Epithelial cell of esophagus (primary cell): ENCODE results near the gene DOCK4.

Experiments used
- DNase-seq: peaks from one replicate; pipeline ENCODE4 v3.0.0; 2010; ENCODE audit warnings: low read depth
- H3K4me3 ChIP-seq: 2 replicates; pipeline ENCODE4 v1.5.1; 2011; ENCODE audit warnings: mild to moderate bottlenecking, low read length, control low read depth
- TF ChIP-seq, protein P1 (sequence below): IDR thresholded peaks from 2 replicates; pipeline ENCODE4 v1.5.1; 2011; ENCODE audit warnings: low read depth, mild to moderate bottlenecking, low read length, control low read depth, inconsistent platforms; ENCODE audit not compliant: insufficient read depth; ENCODE audit errors: missing control alignments

DOCK4 gene

DNA sequence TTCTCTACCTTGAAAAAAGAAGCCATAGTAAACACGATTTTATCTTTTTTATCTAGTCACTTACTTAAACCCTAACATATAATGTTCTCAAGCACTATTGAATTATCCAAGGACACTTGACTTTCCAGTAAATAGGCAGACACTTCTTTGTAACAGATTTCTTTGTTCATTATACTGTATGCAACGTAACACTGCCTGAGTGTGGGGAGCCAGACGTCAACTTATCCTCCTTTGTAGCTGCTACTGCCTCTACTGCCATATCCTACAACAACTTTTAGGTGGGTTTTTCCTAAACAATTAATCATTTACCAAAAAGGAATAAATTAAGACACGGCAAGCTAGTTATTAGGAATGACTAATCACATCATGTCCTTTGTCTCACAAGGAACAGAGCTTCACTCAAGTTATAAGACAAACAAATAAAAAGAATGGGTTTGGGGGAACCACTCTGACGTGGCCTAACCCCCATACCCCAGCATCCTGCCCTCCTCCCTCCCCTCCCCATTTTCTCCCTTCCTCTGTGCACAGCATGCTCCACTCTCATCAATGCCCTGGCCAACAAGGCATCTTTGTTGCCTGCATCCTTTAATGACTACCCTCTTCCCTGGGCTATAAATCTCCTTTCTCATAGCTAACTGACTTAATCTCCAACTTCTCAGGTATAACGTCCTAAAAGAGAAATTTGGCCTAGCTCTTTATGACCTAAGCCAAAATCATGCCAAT, 43.3 kb downstream of the DOCK4 start:
- TF ChIP-seq, protein P1, sequence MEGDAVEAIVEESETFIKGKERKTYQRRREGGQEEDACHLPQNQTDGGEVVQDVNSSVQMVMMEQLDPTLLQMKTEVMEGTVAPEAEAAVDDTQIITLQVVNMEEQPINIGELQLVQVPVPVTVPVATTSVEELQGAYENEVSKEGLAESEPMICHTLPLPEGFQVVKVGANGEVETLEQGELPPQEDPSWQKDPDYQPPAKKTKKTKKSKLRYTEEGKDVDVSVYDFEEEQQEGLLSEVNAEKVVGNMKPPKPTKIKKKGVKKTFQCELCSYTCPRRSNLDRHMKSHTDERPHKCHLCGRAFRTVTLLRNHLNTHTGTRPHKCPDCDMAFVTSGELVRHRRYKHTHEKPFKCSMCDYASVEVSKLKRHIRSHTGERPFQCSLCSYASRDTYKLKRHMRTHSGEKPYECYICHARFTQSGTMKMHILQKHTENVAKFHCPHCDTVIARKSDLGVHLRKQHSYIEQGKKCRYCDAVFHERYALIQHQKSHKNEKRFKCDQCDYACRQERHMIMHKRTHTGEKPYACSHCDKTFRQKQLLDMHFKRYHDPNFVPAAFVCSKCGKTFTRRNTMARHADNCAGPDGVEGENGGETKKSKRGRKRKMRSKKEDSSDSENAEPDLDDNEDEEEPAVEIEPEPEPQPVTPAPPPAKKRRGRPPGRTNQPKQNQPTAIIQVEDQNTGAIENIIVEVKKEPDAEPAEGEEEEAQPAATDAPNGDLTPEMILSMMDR: no peak
- DNase-seq: no peak
- no peak overlapping the region for H3K4me3 ChIP-seq

DNA sequence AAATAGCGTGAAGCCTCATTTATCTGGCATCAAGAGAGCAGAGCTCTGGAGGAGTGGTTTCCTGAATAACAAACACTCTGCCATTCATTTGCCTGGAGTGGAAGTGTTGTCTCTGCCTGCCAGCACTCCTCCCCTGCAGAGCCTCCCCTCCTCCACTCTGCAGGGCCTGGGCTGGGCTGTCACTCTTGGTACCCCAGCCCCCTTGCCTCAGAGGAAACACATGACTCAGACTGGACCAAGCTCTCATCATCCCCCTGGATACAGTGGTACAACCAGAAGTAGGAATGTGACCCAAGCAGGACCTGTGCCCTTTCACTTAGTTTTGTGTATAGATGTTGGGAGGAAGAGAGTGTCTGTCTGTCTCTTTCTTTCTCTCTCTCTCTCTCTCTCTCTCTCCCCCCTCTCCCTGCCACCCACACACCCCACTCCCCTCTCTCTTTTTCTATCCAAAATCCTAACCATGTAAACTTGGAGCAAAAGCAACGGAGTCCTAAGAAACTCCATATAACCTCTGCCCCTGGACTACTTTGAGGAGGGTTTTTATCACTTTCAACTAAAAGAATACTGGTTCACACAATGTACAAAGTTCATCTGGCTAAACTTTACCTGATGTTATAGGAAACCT, 43.9 kb downstream of the DOCK4 start:
- peak; percentile 29 for DNase-seq
- TF ChIP-seq, protein P1: no peak
- no peak overlapping the region for H3K4me3 ChIP-seq

DNA sequence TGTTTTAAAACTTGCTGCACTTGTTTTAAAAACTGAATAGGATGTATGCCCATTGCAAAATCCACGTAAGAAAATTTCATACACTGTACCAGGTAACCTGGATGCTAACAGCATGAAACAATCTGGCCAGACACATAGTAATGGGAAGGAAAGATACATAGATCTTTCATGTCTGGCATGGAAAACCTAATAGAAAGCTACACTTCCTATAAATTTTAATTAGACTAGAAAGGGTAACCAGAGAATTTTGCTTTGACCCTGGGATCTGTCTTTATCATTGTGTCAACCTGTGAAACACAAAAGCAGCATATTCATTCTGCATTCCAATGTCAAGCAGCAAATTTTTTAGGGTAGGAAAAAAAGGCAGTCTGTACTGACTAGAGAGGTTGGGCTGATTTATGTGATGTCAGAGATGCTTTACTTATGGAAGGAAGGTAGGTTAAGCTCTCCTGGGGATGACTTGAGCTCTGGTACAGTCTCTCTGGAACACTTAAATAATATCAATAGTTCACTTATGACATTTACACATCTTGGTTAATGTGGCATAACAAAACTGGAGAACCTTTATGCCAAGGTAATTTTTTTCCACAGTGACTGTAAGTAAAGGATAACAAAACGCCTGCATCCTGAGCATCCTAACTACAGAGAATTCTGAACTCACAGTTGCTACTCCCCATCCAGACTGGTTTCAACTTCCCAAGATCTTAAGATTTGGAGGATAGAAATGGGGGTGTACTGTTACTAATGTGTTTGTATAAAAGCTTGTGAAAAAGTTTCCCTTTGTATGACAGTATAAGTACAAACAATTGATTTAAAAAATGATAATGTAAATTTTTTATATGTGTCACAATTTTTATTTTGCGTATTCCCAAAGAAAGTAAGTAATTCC, 44.7 kb downstream of the DOCK4 start:
- TF ChIP-seq, protein P1: no peak
- DNase-seq: no peak
- no peak overlapping the region for H3K4me3 ChIP-seq

DNA sequence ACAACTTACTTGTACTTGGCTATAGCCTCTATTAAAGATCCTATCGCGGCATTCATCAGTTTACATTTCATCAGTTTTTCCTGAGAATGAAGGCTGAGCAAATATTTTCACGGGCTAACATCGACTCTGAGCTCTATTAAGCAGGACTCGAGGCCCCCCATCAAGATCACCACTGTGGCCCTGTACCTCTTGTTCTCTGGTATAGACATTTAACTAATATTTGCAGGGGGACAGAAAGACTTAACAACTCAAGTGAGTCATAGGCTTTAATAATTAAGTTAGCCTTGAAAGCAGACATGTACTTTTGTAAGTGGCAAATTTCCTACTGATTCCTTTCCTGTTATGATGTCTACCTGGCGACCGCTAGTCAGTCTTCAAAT, 45.4 kb downstream of the DOCK4 start:
- no peak for DNase-seq
- TF ChIP-seq, protein P1: no peak
- no peak overlapping the region for H3K4me3 ChIP-seq

DNA sequence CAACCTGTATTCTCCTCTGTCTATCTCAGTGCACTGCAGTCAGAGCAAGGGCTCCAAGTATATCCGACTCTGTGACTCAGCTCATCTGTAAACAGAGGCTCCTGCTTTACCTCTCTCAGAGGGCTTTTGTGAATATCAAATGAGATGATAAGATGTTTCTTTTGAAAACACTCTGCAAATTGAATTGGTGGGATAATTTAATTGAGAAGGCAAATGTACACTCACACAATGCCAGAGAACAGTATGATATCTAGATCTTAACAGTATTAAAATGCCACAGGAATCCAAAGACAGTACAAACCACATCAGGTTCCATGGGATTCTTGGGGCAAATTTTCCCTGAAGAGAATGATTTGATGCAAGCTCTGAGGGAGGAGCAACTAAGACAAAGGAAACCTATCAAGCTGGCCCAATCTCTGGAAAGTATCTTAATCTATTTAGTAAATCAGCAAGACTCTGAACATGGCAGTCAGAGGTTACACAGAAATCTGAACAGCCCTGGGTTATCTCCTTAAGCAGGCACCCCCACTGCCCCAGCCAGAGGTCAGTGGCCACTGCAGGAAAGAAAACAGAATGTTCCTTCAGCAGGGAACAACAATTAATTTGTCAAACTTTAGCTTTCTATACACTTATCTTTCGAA, 45.9 kb downstream of the DOCK4 start:
- no peak overlapping the region for H3K4me3 ChIP-seq
- DNase-seq: peak; percentile 61
- TF ChIP-seq, protein P1: no peak

DNA sequence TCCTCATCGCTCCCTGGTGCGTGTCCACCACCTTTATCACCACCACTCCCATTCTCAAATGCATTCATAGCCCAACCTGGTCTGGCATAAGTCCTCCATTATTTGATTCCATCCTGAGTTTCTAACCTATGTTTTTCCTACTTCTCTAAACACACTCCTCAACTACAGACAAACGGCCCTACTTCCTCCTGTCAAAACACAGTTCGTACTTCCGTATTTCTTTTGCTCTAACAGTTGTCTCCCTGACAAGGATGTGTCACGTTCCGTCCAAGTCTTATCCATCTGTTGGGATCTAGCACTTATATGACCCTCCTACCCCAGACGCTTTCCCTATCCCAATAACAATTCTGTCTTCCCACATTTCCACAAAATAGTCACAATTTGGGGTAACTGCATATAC, 46.8 kb downstream of the DOCK4 start:
- DNase-seq: no peak
- TF ChIP-seq, protein P1: no peak
- H3K4me3 ChIP-seq: no peak overlapping the region
